Ascending aorta (tissue), 2 donors: ENCODE data around the gene RMI2. TPM values are rescaled to one million over a fixed set of nuclear protein-coding genes. Genes with fewer than 3 reads are reported as not detected.

Experiments
- DNase-seq, 2 donors: peaks; one replicate each; pipeline ENCODE4 v3.0.0-alpha.2; 2019; ENCODE audit warnings: low spot score in 2 of 2
- H3K27ac ChIP-seq, 2 donors: fragments of 200-600 bp; sonication (generic); one replicate each; pipeline ENCODE4 v1.5.1; 2016 to 2017; ENCODE audit warnings: mild to moderate bottlenecking in 1 of 2
- H3K27me3 ChIP-seq: fragments of 200-600 bp; sonication (generic); one replicate; pipeline ENCODE4 v1.5.1; 2017
- H3K36me3 ChIP-seq, 2 donors: fragments of 200-600 bp; sonication (generic); one replicate each; pipeline ENCODE4 v1.5.1; 2016
- H3K4me1 ChIP-seq, 2 donors: fragments of 200-600 bp; sonication (generic); one replicate each; pipeline ENCODE4 v1.5.1; 2016 to 2017; ENCODE audit warnings: mild to moderate bottlenecking in 1 of 2
- H3K4me3 ChIP-seq, 2 donors: fragments of 200-600 bp; sonication (generic); one replicate each; pipeline ENCODE4 v1.5.1; 2016 to 2017; ENCODE audit warnings: mild to moderate bottlenecking in 1 of 2
- H3K9me3 ChIP-seq, 2 donors: fragments of 200-600 bp; sonication (generic); one replicate each; pipeline ENCODE4 v1.5.1; 2016
- CTCF ChIP-seq, 3 experiments: fragments of 200-600 bp in 2 of 3; fragments of 450-650 bp in 1 of 3; sonication (generic) in 2 of 3; IDR thresholded peaks; one replicate each; pipeline ENCODE4 v1.5.1; 2016 to 2019; ENCODE audit warnings: antibody characterized with exemption in 3 of 3, mild to moderate bottlenecking in 1 of 3, moderate library complexity in 1 of 3
- intact Hi-C: fragments of 100-400 bp; cut with DNase I; formaldehyde crosslinking; loops from one replicate; pipeline ENCODE4 v1.15.1; 2023
- total RNA-seq: library from RNA; depleted of rRNA; stranded (reverse); fragments of >200 nt; gene quantifications from one replicate; pipeline ENCODE4 v1.1.0, GENCODE V29; 2016

RMI2 gene
- total RNA-seq, 1 donor from 2014 or later, result not detected

- Histone ChIP-seq H3K36me3 (no peaks in the 10 kb centered on the region), H3K27me3 (no peaks in the 10 kb centered on the region), H3K4me1 (peaks cover 5% of the 10 kb centered on the region in 2 donors), H3K4me3 (no peak overlapping the region), H3K27ac (no peak overlapping the region), H3K9me3 (no peaks in the 10 kb centered on the region)
- DNase-seq, result no peak
- no peak for TF ChIP-seq CTCF (IDR thresholded peaks at IDR 0.05)
- intact Hi-C loops, result loop anchor here (10.0 kb wide), 1 partner anchor 597 kb away; the partner anchor contains the start of gene NUBP1
Measured at GRCh38 chr16:11342021-11342855, 3.0 kb upstream of the RMI2 start.

DNA sequence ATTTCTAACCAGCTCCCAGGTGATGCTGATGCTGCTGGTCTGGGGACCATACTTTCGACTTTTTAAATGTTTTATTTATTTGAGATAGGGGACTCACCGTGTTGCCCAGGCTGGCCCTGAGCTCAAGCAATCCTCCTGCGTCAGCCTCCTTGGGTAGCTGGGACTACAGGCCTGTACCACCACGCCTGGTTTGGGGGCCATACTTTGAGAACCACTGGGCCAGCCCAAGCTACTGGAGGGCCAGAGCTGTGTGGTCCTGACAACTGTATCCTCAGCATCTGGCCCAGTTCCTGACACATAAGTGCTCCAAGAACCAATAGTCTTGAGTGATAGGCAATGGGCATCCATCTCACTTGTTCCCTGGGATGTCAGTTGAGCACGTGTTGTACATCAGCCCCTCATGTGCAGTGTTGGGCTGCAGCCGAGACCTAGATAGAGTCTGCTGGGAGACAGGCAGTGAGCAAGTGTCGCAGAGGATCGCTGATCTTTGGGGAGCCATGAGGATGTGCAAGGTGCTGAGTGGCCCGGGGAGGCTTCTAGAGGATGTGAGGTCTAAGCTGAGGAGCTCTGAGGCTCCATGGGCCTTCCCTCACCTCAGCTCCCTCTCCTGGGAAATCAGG is 1.6 kb downstream of the RMI2 start:
- H3K27ac ChIP-seq, result no peak overlapping the region
- DNase-seq, result no peak
- H3K4me3 ChIP-seq, result no peak overlapping the region
- intact Hi-C loops, result loop anchor here (10.0 kb wide), 1 partner anchor 602 kb away; the partner anchor contains the start of gene NUBP1
- H3K27me3 ChIP-seq, result no peaks in the 10 kb centered on the region
- H3K9me3 ChIP-seq, result no peaks in the 10 kb centered on the region
- H3K36me3 ChIP-seq, result no peaks in the 10 kb centered on the region
- H3K4me1 ChIP-seq, result peaks cover 5 to 13% of the 10 kb centered on the region in 2 donors
- TF ChIP-seq CTCF (IDR thresholded peaks at IDR 0.05), result no peak

DNA sequence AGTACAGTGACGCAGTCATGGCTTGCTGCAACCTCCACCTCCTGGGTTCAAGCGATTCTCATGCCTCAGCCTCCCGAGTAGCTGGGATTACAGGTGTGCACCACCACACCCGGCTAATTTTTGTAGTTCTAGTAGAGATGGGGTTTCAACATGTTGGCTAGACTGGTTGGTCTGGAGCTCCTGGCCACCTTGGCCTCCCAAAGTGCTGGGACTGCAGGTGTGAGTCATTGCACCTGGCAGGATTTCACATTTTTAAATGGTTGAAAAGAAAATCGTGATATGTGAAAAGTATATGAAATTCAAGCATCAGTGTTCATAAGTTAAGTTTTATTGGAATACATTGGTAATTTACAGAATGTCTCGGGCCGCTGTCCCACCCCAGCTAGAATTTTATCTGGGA is 2.6 kb downstream of the RMI2 start:
- no peaks in the 10 kb centered on the region for H3K9me3 ChIP-seq
- intact Hi-C loops, result loop anchor here (10.0 kb wide), 1 partner anchor 603 kb away; the partner anchor contains the start of gene NUBP1
- H3K27ac ChIP-seq, result no peak overlapping the region
- H3K4me3 ChIP-seq, result no peak overlapping the region
- H3K36me3 ChIP-seq, result no peaks in the 10 kb centered on the region
- H3K4me1 ChIP-seq, result peaks cover 5 to 13% of the 10 kb centered on the region in 2 donors
- DNase-seq, result no peak
- TF ChIP-seq CTCF (IDR thresholded peaks at IDR 0.05), result no peak
- no peaks in the 10 kb centered on the region for H3K27me3 ChIP-seq

GRCh38 chr16:11348737-11349598 is 3.7 kb downstream of the RMI2 start:
- H3K36me3 ChIP-seq, result no peaks in the 10 kb centered on the region
- no peaks in the 10 kb centered on the region for H3K27me3 ChIP-seq
- H3K9me3 ChIP-seq, result no peaks in the 10 kb centered on the region
- no peak for DNase-seq
- H3K4me3 ChIP-seq, result no peak overlapping the region
- peak overlapping the region; percentile 13 to 52 for H3K27ac ChIP-seq
- intact Hi-C loops, result loop anchor here (10.0 kb wide), 1 partner anchor 604 kb away; the partner anchor contains the start of gene NUBP1
- H3K4me1 ChIP-seq, result peaks cover 5 to 13% of the 10 kb centered on the region in 2 donors
- TF ChIP-seq CTCF (IDR thresholded peaks at IDR 0.05), result no peak

DNA sequence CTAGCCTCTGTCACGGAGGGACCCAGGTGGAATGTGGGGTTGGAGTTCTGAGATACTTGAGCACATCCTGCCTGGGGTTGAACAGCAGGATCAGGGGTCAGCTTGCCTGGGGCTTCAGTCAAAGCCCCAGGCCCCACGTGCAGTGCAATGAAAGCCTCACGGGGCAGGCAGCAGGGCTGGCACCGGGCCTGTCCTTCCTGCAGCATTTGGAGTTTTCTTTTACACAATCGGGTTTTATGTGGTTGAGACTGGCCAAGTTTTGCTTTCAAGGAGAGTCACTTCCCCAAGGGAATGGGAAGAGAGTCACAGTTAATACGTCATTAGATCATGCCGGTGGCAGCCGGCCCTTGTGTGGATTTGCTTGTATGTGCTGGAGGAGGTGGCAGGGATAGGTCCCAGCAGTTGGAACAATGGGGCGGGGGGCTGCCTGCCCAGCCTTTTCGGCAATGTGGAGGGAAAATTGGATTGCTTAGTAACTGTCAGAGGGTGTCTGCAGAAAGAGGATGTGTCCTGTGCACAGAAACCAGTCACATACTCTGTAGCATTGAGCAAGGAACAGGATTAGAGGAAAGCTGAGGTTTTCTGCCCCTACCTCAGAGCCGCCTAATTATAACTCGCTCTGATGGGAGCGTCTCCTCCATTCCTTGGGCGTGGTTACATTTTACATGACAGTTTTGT is 4.5 kb downstream of the RMI2 start:
- peak overlapping the region; percentile 13 to 52 for H3K27ac ChIP-seq
- H3K4me3 ChIP-seq, result no peak overlapping the region
- peaks cover 5 to 13% of the 10 kb centered on the region in 2 donors for H3K4me1 ChIP-seq
- DNase-seq, result peak; percentile 53 to 87
- TF ChIP-seq CTCF (IDR thresholded peaks at IDR 0.05), result no peak
- H3K36me3 ChIP-seq, result no peaks in the 10 kb centered on the region
- no peaks in the 10 kb centered on the region for H3K27me3 ChIP-seq
- H3K9me3 ChIP-seq, result no peaks in the 10 kb centered on the region
- intact Hi-C loops, result loop anchor here (10.0 kb wide), 1 partner anchor 605 kb away; the partner anchor contains the start of gene NUBP1
